Ovary (tissue), 3 donors: ENCODE results near the gene PDSS2.

Source experiments
- EP300 ChIP-seq: sonication (generic); formaldehyde crosslinking; IDR thresholded peaks from one replicate; pipeline ENCODE4 v1.6.1; 2017; ENCODE audit warnings: antibody characterized with exemption
- TF ChIP-seq, protein P1 (sequence below), 3 donors: fragments of 450-650 bp in 2 of 3; fragments of 200-600 bp in 1 of 3; IDR thresholded peaks; one replicate each; pipeline versions ENCODE4 v1.5.1 to v1.8.0; 2016 to 2022; ENCODE audit warnings: antibody characterized with exemption in 3 of 3, mild to moderate bottlenecking in 1 of 3
- donor health status: DM: no; HTN: no; CAD: no.

DNA sequence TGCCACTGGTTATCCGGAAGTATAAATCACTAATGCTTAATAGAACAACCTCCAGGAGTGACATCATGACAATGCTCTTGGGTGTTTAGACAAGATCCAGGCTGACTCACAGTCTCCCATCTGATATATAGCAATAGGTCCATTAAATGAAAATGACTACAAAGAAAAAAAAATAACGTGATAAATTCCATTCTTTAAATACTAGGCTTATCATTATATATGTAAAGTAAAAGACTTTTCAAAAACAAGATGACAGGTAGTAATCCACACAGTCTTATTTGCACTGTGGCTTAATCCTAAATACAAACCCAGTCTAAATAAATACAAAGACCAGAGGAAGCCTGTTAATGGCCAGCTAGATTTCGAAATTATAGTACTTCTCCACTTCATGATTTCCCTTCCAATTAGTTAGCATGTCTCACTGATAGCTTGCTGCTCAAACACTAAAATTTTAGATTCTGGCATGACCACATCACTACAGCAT lies 195.0 kb downstream of the PDSS2 start:
- TF ChIP-seq, protein P1, sequence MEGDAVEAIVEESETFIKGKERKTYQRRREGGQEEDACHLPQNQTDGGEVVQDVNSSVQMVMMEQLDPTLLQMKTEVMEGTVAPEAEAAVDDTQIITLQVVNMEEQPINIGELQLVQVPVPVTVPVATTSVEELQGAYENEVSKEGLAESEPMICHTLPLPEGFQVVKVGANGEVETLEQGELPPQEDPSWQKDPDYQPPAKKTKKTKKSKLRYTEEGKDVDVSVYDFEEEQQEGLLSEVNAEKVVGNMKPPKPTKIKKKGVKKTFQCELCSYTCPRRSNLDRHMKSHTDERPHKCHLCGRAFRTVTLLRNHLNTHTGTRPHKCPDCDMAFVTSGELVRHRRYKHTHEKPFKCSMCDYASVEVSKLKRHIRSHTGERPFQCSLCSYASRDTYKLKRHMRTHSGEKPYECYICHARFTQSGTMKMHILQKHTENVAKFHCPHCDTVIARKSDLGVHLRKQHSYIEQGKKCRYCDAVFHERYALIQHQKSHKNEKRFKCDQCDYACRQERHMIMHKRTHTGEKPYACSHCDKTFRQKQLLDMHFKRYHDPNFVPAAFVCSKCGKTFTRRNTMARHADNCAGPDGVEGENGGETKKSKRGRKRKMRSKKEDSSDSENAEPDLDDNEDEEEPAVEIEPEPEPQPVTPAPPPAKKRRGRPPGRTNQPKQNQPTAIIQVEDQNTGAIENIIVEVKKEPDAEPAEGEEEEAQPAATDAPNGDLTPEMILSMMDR (IDR thresholded peaks at IDR 0.05): no peak
- no peak for TF ChIP-seq EP300
